A673 (cell line): ENCODE measurements around the gene ZHX3.

Experiments
- CTCF ChIP-seq: fragments of 300-800, 200-600 bp; sonication (generic); conservative IDR thresholded peaks from 2 replicates; pipeline ENCODE4 v1.5.1; 2017; ENCODE audit warnings: low read depth, mild to moderate bottlenecking, antibody characterized with exemption, low read length, moderate library complexity, mixed read lengths
- EZH2 ChIP-seq: fragments of 200-600 bp; sonication (generic); IDR thresholded peaks from 2 replicates; pipeline ENCODE4 v1.6.1; 2017; ENCODE audit warnings: borderline replicate concordance, low read depth, mild to moderate bottlenecking, mixed read lengths, antibody characterized with exemption, low read length; ENCODE audit not compliant: poor library complexity, severe bottlenecking

- no peak for TF ChIP-seq CTCF
- no peak for TF ChIP-seq EZH2
Measured at GRCh38 chr20:41350408-41350962, 33.0 kb upstream of the ZHX3 start.
